Upper lobe of left lung (tissue), 6 donors: Measurements from ENCODE around the gene VKORC1L1. TPM values are rescaled to one million over a fixed set of nuclear protein-coding genes. Genes with fewer than 3 reads are reported as not detected.
"Not testable (repeated sequence)": the region's sequence is repeated elsewhere in the genome, so short reads cannot be mapped to it uniquely, and the experiment has no call there.

Experiments
- ATAC-seq, 2 donors: fragments of 200-7000 bp; cut with Tn5 transposase; one replicate each; pipeline ENCODE4 v1.9.1; 2022; ENCODE audit warnings: mild to moderate bottlenecking in 2 of 2, moderate library complexity in 2 of 2; ENCODE audit not compliant: low FRiP score in 2 of 2
- DNase-seq, 2 donors: peaks; one replicate each; pipeline ENCODE4 v3.0.0-alpha.2; 2019 to 2020
- H3K27ac ChIP-seq, 4 donors: fragments of 200-600 bp; sonication (generic); one replicate each; pipeline ENCODE4 v1.5.1; 2016 to 2019
- H3K27me3 ChIP-seq, 4 donors: fragments of 200-600 bp; sonication (generic); one replicate each; pipeline ENCODE4 v1.5.1; 2017 to 2019
- H3K36me3 ChIP-seq, 4 donors: fragments of 200-600 bp; sonication (generic); one replicate each; pipeline ENCODE4 v1.5.1; 2016 to 2019
- H3K4me1 ChIP-seq, 4 donors: fragments of 200-600 bp; sonication (generic); one replicate each; pipeline ENCODE4 v1.5.1; 2018 to 2019
- H3K4me3 ChIP-seq, 4 donors: fragments of 200-600 bp; sonication (generic); one replicate each; pipeline ENCODE4 v1.5.1; 2017 to 2019; ENCODE audit warnings: mild to moderate bottlenecking in 2 of 4, moderate library complexity in 1 of 4
- H3K9me3 ChIP-seq, 4 donors: fragments of 200-600 bp; sonication (generic); one replicate each; pipeline ENCODE4 v1.5.1; 2018 to 2019
- EP300 ChIP-seq, 4 donors: sonication (generic); formaldehyde crosslinking; IDR thresholded peaks; one replicate each; pipeline ENCODE4 v1.5.1; 2017; ENCODE audit warnings: antibody characterized with exemption in 4 of 4, control low read depth in 2 of 4
- POLR2A ChIP-seq, 4 donors: fragments of 450-650 bp; IDR thresholded peaks; one replicate each; pipeline ENCODE4 v1.5.1; 2016 to 2017; ENCODE audit warnings: antibody characterized with exemption in 4 of 4, mild to moderate bottlenecking in 2 of 4
- POLR2AphosphoS5 ChIP-seq, 2 donors: sonication (generic); formaldehyde crosslinking; IDR thresholded peaks; one replicate each; pipeline ENCODE4 v1.5.1; 2017; ENCODE audit warnings: antibody characterized with exemption in 2 of 2
- WGBS, 2 donors: methylation state at CpG; one replicate each; pipeline ENCODE4 v1.1.5; 2017 to 2018; 5-methylcytosine and 5-hydroxymethylcytosine counted together
- total RNA-seq, 6 donors: library from RNA; depleted of rRNA in 4 of 6; stranded (reverse); fragments of >200 nt in 4 of 6; gene quantifications; one replicate each; pipeline versions ENCODE4 v1.1.0 to v1.2.1, GENCODE V29; 2016 to 2021
- TF ChIP-seq, protein P1 (sequence below), 6 experiments: fragments of 450-650 bp in 4 of 6; fragments of 200-600 bp in 2 of 6; sonication (generic) in 2 of 6; IDR thresholded peaks; one replicate each; pipeline ENCODE4 v1.5.1; 2016 to 2019; ENCODE audit warnings: antibody characterized with exemption in 6 of 6
- donor health status: DM: no; HTN: no; CAD: no; lungs with moderate emphysema.
- donor health status: DM: no; HTN: yes; CAD: no; lungs with severe emphysema.

The VKORC1L1 gene
- total RNA-seq, 6 donors from 2014 or later = 14.7 to 49.1 (median 33.8) TPM

DNA sequence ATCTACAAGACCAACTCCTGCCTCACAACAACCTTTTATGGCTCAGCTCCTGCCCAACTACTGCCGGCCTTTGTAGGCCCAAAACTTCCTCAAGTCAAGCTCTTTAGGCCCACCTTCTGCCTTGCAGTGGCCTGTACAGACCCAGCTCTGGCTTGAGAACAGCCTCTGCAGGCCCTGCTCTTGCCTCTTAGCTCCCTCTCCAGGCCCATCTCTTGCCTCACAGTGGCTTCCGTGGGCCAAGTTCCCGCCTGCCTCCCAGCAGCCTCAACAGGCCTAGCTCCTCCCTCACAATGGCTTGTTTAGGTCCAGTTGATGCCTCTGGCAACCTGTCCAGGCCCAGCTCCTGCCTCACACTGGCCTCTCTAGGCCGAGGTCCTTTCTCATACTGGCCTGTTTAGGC, 32.4 kb upstream of the VKORC1L1 start:
- no peaks in the 10 kb centered on the region for H3K27me3 ChIP-seq
- TF ChIP-seq, protein P1, sequence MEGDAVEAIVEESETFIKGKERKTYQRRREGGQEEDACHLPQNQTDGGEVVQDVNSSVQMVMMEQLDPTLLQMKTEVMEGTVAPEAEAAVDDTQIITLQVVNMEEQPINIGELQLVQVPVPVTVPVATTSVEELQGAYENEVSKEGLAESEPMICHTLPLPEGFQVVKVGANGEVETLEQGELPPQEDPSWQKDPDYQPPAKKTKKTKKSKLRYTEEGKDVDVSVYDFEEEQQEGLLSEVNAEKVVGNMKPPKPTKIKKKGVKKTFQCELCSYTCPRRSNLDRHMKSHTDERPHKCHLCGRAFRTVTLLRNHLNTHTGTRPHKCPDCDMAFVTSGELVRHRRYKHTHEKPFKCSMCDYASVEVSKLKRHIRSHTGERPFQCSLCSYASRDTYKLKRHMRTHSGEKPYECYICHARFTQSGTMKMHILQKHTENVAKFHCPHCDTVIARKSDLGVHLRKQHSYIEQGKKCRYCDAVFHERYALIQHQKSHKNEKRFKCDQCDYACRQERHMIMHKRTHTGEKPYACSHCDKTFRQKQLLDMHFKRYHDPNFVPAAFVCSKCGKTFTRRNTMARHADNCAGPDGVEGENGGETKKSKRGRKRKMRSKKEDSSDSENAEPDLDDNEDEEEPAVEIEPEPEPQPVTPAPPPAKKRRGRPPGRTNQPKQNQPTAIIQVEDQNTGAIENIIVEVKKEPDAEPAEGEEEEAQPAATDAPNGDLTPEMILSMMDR (IDR thresholded peaks at IDR 0.05) = peak in 1 of 6 experiments; percentile 52
- no peak for TF ChIP-seq POLR2A (IDR thresholded peaks at IDR 0.05)
- no peaks in the 10 kb centered on the region for H3K9me3 ChIP-seq
- no peaks in the 10 kb centered on the region for H3K36me3 ChIP-seq
- H3K4me1 ChIP-seq = no peaks in the 10 kb centered on the region
- no peak for ATAC-seq
- peak; percentile 5 to 48 for DNase-seq
- no peak overlapping the region for H3K27ac ChIP-seq
- WGBS, 2 donors = 82 to 95% methylated on average over 4 of the region's 4 CpGs
- H3K4me3 ChIP-seq = no peak overlapping the region

DNA sequence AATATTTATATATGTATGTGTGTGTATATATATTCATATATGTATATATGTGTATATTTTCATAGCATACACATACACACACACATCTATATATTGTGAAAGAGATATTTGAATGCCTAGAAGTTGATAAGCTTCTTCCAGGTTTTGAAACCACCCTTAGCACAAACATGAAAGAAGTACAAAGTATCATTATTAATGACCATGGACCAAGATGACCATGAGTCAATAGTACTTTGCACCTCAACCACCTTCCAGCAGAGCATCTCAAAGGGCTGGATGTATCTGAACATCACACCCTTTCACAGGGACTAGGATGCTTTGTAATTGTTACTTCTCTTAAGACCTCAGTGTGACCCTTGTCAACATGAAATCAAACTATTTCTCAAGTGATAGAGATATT, 29.3 kb upstream of the VKORC1L1 start:
- H3K27ac ChIP-seq, ATAC-seq, H3K9me3 ChIP-seq, H3K36me3 ChIP-seq, DNase-seq, H3K4me3 ChIP-seq, H3K27me3 ChIP-seq, H3K4me1 ChIP-seq: not testable (repeated sequence)

DNA sequence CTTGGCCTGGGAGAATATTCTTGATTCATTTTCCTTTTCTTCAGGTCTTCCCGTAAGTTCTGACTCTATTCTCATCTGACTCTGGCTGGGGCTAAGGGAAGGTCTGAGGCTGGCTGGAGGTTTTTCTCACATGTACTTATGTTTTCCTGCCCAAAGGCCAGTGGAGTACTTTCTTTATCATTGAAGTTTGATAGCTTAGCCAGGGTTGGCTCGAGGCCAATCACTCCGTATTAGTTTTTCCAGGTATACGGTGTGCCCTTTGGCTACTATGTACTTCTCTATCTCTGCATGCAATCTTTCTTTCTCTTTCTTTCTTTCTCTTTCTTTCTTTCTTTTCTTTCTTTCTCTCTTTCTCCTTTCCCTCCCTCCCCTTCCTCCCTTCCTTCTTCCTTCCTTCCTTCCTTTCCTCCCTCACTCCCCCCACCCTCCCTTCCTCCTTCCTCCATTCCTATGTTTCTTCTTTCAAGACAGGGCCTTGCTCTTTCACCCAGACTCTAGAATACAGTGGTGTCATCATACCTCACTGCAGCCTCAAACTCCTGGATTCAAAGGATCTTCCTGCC, 26.8 kb upstream of the VKORC1L1 start:
- Histone ChIP-seq H3K27ac (no peak overlapping the region), H3K9me3 (no peaks in the 10 kb centered on the region), H3K4me3 (no peak overlapping the region), H3K36me3 (no peaks in the 10 kb centered on the region), H3K27me3 (no peaks in the 10 kb centered on the region), H3K4me1 (no peaks in the 10 kb centered on the region)
- TF ChIP-seq POLR2A (IDR thresholded peaks at IDR 0.05) (no peak), POLR2AphosphoS5 (IDR thresholded peaks at IDR 0.05) (no peak), EP300 (IDR thresholded peaks at IDR 0.05) (no peak)
- TF ChIP-seq, protein P1 (IDR thresholded peaks at IDR 0.05) = no peak
- ATAC-seq = no peak
- 45 to 54% methylated on average over 4 of the region's 4 CpGs for WGBS, 2 donors
- no peak for DNase-seq

DNA sequence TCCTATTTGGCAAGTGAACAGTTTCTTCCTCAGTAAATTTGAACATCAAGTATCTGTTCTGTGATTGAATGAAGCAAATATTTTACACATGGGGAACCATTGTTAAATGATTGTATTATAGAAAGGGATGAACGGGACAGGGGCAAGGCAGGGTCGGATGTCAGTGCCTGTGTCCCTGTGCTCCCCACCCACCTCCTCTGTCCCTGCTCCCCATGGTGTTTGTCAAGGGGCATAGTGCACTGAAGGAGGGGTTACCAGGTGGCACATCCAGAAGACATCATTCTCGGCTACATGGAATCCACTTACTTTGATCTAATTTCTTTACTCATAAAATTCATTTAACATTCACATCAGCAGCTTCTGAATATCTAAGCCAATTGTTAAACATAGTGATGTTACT, 19.4 kb upstream of the VKORC1L1 start:
- not testable (repeated sequence) for H3K4me3 ChIP-seq, H3K36me3 ChIP-seq, ATAC-seq, H3K4me1 ChIP-seq, H3K27ac ChIP-seq, H3K9me3 ChIP-seq, DNase-seq, H3K27me3 ChIP-seq
- WGBS, 2 donors = 74 to 83% methylated on average over 3 of the region's 3 CpGs

DNA sequence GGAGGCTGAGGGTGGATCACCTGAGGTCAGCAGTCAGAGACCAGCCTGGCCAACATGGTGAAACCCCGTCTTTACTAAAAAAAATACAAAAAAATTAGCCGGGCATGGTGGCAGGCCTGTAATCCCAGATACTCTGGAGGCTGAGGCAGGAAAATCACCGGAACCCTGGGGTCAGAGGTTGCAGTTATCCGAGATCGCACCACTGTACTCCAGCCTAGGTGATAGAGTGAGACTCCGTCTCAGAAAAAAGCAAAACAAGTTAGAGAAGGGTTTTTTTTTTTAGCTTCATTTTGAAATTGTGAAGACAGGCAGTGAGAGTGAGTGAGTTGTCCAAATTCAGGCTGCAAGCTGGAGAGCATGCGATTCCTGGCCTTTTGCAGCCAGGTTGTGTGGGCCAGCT, 19.0 kb upstream of the VKORC1L1 start:
- not testable (repeated sequence) for ATAC-seq, H3K36me3 ChIP-seq, H3K4me1 ChIP-seq, DNase-seq, H3K4me3 ChIP-seq, H3K9me3 ChIP-seq, H3K27ac ChIP-seq, H3K27me3 ChIP-seq
- 91 to 95% methylated on average over 7 of the region's 7 CpGs for WGBS, 2 donors

DNA sequence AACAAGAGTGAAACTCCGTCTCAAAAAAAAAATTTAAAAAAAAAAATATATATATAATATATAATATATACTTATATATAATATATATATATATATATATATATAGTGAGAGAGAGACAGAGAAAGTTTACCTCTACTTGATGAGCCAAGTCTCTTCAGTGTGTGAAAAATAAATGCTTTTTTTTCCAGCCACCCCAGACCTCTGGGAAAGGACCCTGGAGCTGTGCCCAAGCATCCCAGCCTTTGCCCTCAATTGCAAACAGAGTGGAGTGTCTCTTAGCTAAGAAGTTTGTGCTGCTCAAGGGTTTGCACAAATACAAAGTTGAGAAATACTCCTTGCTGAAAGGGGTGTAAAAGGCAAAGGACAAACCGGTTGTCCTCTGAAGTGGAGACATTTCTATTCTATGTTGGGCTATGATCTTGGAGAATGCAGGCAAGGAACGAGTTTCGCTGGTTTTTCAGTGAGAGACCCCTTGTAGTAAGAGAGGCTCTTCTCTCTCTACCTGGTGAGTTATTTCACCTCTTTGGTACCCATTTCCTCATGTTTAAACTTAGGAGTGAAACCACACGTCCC, 15.5 kb upstream of the VKORC1L1 start:
- peak in 1 of 2 donors; percentile 14 for TF ChIP-seq POLR2AphosphoS5 (IDR thresholded peaks at IDR 0.05)
- ATAC-seq (peak; percentile 42 to 89), DNase-seq (peak in 1 of 2 donors; percentile 81)
- H3K4me1 ChIP-seq, H3K9me3 ChIP-seq, H3K4me3 ChIP-seq, H3K36me3 ChIP-seq, H3K27me3 ChIP-seq: not testable (repeated sequence)
- H3K27ac ChIP-seq = peak overlapping the region in 2 of 4 donors; percentile 60 to 67
- WGBS, 2 donors = 36 to 54% methylated on average over 2 to 4 of the region's 5 CpGs

DNA sequence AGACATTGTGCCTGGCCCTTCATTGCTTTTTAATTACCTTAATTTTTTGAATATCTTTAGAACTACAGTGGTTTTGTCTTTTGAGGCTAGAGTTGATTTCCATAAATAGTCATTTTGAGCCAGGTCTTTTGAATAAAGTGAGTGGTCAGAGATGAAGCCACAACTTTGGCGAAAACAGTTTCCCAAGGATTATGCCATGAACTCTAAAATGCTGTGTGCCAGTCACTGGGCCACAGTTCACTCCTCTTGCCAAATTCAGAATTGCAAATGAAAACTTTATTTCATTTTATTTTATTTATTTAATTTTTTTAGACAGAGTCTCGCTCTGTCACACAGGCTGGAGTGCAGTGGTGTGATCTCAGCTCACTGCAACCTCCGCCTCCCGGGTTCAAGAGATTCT, 14.2 kb upstream of the VKORC1L1 start:
- not testable (repeated sequence) for DNase-seq, ATAC-seq, H3K4me1 ChIP-seq, H3K9me3 ChIP-seq, H3K27me3 ChIP-seq, H3K4me3 ChIP-seq, H3K36me3 ChIP-seq
- H3K27ac ChIP-seq = peak overlapping the region in 3 of 4 donors; percentile 17 to 62 (median 56)
- 93 to 96% methylated on average over 4 of the region's 4 CpGs for WGBS, 2 donors

DNA sequence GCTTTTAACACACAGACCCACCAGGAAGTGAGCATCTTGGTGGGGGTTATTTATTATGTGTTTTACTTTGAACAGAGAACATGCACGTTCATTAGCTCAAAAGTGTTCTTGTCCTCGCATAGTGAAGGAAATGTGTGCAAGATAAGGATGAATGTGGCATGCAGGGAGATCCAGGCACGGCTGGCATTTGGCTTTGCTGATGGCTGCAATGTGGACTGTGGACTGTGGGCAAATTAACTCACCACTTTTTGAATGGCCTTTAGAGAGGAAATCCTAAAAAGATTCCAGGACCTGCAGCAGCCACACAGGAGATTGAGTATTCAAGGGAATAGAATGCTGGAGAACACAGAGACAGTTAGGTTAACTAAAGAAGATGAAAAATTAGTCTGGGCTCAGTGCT, 6.6 kb upstream of the VKORC1L1 start:
- ATAC-seq, H3K27ac ChIP-seq, H3K4me1 ChIP-seq, H3K4me3 ChIP-seq, DNase-seq, H3K27me3 ChIP-seq, H3K9me3 ChIP-seq, H3K36me3 ChIP-seq: not testable (repeated sequence)
- 40 to 68% methylated on average over 3 of the region's 3 CpGs for WGBS, 2 donors

DNA sequence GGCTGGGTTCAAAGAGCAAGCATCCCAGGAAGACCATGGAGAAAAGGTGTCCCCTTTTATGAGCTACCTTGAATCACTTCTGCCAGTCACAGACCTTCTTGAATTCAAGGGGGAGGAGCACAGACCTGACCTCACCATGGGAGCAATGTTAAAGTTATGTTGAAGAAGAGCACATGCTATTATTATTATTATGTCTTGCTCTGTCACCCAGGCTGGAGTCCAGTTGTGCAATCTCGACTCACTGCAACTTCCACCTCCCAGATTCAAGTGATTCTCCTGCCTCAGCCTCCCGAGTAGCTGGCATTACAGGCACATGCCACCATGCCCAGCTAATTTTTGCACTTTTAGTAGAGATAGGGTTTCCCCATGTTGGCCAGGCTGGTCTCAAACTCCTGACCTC, 5.2 kb upstream of the VKORC1L1 start:
- WGBS, 2 donors = 93 to 95% methylated on average over 2 of the region's 2 CpGs
- not testable (repeated sequence) for DNase-seq, H3K27ac ChIP-seq, ATAC-seq, H3K27me3 ChIP-seq, H3K9me3 ChIP-seq, H3K36me3 ChIP-seq, H3K4me3 ChIP-seq
- peaks cover 4 to 11% (median 7%) of the 10 kb centered on the region in 4 donors for H3K4me1 ChIP-seq

DNA sequence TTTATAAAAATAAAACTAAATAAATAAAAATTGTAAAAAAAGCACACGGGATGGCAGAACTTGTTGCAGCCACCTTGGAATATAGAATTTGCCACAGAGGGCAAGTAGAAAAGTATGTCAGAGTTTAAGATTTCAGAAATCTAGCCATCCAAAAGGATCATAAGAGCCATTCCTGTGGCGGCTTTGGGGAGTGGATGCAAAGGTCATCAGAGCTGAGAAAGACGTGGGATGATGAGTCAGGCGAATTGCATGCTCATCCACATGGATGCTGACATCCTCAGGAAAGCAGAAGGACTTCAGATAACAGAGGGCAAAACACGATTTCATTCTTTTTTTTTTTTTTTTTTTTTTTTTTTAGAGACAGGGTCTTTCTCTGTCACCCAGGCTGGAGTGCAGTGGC, 3.6 kb upstream of the VKORC1L1 start:
- DNase-seq, H3K9me3 ChIP-seq, H3K27me3 ChIP-seq, H3K4me3 ChIP-seq, H3K36me3 ChIP-seq, ATAC-seq, H3K27ac ChIP-seq: not testable (repeated sequence)
- H3K4me1 ChIP-seq = peaks cover 4 to 16% (median 9%) of the 10 kb centered on the region in 4 donors
- WGBS, 2 donors = 65 to 75% methylated on average over 5 of the region's 5 CpGs

DNA sequence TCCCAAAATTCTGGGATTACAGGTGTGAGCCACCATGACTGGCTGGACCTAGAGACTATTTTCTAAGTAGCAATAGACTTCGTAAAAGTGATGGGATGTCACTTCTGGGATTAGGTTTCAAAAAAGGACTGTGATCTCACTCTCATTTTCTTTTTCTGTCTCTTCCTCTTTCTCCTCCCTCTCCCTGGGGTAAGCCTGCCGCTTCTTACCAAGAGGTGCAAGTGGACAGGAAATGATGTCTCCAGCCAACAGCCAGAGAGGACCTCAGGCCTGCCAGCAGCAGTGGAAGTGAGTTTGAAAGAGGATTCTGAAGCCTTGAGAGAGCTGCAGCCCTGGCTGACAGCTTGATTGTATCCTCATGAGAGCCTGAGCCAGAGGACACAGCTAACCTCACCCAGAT, 1.4 kb upstream of the VKORC1L1 start:
- not testable (repeated sequence) for H3K4me3 ChIP-seq, H3K36me3 ChIP-seq, H3K9me3 ChIP-seq, H3K27me3 ChIP-seq
- DNase-seq (peak in 1 of 2 donors; percentile 42), ATAC-seq (peak; percentile 32 to 58)
- 33 to 35% methylated on average over 2 of the region's 2 CpGs for WGBS, 2 donors
- H3K27ac ChIP-seq = peak overlapping the region; percentile 35 to 75 (median 62)
- peaks cover 4 to 25% (median 15%) of the 10 kb centered on the region in 4 donors for H3K4me1 ChIP-seq
